Left lobe of liver (tissue), 2 donors: ENCODE data around the gene DGKD. TPM values are rescaled to one million over a fixed set of nuclear protein-coding genes. Genes with fewer than 3 reads are reported as not detected.

Source experiments
- ATAC-seq: fragments of 200-7000 bp; cut with Tn5 transposase; one replicate; pipeline ENCODE4 v1.9.1; 2020; ENCODE audit warnings: mild to moderate bottlenecking, moderate library complexity
- DNase-seq: peaks from one replicate; pipeline ENCODE4 v3.0.0-alpha.2; 2020; ENCODE audit warnings: low spot score
- total RNA-seq: library from RNA; stranded (reverse); gene quantifications from one replicate; pipeline ENCODE4 v1.2.1, GENCODE V29; 2021
- donor health status: DM: no; HTN: no; CAD: no; lungs with moderate emphysema.
- donor health status: DM: no; HTN: yes; CAD: no.

DGKD gene
- total RNA-seq, 1 donor from 2014 or later, result 17.9 TPM

DNA sequence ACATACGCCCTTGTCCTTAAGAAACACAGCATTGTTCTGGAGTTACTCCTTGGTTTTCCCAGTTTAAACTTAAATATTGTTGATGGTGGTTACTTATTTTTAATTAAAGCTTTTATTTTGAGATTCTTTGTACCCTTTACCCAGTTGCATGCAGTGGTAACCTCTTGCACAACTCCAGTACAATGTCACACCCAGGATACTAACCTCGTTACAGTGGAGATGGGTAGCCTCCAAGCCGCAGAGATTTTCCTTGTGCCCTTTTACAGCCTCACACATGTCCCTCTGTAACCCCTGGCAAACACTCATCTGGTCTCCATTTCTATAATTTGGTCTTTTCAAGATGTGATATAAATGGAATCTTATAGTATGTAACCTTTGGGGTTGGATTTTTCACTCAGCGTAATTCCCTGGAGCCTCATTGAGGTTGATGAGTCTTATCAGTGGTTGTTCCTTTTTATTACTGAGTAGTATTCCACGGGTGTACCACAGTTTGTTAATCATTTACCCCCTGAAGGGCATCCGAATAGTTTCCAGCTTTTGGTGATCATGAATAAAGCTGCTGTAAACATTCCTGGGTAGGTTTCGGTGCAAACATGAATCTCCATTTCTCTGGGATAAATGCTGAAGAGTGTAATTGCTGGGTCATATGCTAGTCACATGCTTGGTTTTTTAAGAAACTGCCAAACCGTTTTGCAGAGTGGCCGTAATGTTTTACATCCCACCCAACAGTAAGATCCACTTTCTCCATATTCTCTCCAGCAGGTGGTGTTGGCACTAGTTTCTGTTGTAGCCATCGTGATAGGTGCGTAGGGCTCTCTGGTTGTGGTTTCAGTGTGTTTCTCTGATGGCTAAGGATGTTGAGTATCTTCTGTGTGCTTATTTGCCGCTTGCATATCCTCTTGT, 68.6 kb downstream of the DGKD start:
- DNase-seq (no peak), ATAC-seq (peak; percentile 47)

DNA sequence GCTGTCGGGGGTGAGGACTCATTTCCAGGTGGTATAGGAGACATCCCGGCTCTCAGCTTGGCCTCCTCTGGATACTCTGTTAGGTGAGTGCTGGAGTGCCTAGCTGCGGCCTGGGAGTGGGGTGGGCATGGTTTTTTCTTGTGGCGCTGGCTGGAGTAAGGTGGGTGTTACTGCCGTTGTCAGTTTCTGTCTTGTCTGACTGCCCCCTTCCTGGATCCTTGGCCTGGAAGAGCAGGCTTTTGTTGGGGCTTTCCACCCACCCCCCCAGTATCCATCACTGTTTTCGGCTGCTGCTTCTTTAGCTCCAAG, 69.2 kb downstream of the DGKD start:
- ATAC-seq, result no peak
- DNase-seq, result no peak

GRCh38 chr2:233424154-233424951, 70.1 kb downstream of the DGKD start:
- ATAC-seq, result peak; percentile 44

GRCh38 chr2:233426619-233427342, 72.5 kb downstream of the DGKD start:
- DNase-seq (no peak), ATAC-seq (no peak)

More at GRCh38 chr2:233424154-233424951, 70.1 kb downstream of the DGKD start:
- no peak for DNase-seq

DNA sequence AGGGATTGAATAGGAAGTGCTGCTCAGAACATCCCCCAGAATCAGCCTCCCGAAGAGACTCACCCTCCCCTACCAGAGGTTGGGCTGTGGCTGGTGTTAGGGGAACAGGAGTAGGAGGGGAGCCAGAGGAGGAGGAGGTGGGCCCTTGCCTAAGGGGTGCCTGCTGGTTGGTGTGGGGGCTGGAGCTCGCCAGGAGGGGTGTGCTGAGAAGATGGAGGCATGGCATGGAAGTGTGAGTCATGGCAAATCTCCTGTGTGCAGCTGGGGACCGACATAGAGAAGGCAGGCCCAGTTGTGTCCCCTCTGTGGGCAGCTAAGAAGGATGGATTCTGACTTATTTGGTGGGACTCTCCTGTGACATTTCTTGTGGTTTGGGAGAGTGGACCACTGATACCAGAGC, 73.7 kb downstream of the DGKD start:
- no peak for ATAC-seq
- DNase-seq, result peak; percentile 24

DNA sequence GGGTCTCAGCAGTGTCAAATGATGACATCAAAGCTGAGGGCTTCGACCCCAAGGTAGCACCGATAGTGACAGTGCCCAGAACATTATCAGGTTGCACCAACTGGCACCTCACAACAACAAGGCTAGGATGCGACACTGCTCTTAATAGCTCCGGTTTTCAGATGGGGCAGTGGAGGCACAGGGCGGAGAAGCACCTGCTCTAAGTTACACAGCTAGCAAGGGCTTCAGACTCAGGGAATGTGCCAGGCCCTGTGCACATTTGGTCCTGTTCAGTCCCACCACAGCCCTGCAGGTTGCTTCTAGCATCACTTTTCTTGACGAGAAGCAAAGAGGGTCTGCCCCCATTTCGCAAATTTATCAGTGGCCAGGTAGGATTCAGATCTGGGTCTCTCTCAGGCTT, 74.1 kb downstream of the DGKD start:
- DNase-seq, result peak; percentile 27
- no peak for ATAC-seq

DNA sequence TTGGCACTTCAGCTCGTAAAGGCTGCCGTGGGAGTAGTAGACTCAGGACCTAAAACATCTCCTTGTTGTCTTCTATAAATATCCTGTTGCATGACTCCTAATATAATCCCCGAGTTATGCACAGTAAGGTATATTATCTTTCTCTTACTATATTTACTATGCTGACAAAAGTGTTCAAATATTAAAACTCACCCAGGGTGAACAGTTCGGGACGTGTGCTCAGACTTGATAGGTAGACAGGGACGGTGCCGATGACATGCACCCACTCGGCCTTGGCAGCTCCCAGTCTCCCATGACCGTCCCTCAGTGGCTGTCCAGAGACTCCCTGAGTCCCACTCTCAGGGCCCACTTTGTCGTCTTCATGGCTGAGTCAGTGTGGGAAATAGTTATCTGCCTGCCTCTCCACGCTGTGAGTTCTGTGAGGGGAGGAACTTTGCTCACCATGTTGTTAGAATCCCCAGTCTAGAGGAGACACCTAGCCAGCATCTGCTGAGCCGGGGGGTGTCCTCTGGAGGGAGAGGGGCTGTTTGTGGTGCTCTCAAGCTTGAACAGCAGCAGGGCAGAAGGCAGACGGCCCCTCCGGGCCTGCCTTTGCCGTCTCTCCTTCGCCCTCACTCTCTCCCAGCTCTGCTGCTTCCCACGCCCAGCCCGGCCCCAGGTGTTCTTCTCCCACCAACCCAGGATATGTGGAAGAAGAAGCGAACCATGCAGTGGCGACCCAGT, 75.0 kb downstream of the DGKD start:
- ATAC-seq (no peak), DNase-seq (peak; percentile 41)

DNA sequence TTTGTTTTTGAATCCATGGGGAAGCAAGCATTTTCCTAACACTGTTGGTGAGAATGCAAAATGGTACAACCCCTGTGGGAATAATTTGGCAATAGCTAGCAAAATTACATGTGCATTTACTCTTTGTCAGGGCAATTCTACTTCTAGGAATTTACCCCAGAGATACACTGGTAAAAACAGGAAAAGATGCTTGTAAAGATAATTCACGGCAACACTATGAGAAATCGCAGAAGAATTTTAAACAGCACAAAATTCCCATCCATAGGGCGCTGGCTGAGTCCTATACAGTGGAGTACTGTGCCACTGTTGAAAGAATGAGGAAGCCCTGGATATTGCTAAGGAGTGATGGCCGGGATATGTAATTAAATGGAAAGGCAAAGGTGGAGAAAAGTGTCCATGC, 75.8 kb downstream of the DGKD start:
- no peak for ATAC-seq

GRCh38 chr2:233430651-233431050, 76.4 kb downstream of the DGKD start:
- ATAC-seq, result no peak
- DNase-seq, result no peak

More for the DNA sequence above, 75.8 kb downstream of the DGKD start:
- DNase-seq, result no peak

- ATAC-seq (no peak), DNase-seq (no peak)
These were observed 78.7 kb downstream of the DGKD start for GRCh38 chr2:233433029-233433428.

DNA sequence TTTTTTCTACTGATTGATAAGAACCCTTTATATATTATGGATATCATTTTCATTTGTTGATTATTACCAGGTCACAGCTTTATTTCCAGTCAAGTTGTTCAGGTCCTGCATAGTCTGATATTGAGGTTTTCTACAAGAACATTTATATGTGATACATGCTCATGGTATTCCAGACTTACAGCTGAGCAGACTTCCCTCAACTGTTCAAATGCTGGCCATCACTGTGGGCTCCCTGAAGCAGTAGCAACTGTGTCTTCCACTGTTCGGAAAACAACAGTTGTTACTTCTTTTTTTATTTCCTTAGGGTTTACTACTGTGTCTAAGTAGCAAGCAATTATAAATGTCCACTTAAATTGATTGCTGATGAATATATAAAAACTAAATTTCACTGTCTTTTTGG, 79.5 kb downstream of the DGKD start:
- DNase-seq (no peak), ATAC-seq (no peak)

DNA sequence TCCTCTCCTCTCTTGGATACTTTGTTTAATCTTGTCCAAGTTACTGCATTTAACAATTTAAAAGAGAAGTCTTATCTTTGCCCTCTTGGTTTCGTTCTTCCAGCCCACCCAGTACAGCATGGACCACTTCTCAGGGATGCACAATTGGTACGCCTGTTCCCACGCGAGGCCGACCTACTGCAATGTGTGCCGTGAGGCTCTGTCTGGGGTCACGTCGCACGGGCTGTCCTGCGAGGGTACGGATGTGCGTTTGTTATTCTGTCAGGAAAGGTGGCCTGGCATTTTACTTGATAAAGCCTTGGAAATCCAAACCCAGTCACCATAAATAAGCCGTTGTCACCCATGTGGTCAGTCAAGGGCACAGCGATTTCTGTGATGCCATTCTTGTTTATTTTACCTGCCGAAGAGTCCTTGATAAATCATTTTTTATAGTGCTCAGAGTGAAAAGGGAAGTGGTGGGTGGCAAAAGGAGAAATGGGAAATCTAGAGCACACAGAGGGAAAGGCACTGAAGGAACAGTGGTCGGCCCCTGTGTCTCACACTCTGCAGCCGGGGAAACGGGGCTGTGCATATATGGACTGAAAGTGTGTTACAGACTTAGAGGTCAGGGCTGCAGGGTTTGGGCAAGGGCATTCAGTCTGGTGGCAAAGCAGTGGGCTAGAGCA, 80.5 kb downstream of the DGKD start:
- no peak for ATAC-seq
- DNase-seq, result peak; percentile 34

DNA sequence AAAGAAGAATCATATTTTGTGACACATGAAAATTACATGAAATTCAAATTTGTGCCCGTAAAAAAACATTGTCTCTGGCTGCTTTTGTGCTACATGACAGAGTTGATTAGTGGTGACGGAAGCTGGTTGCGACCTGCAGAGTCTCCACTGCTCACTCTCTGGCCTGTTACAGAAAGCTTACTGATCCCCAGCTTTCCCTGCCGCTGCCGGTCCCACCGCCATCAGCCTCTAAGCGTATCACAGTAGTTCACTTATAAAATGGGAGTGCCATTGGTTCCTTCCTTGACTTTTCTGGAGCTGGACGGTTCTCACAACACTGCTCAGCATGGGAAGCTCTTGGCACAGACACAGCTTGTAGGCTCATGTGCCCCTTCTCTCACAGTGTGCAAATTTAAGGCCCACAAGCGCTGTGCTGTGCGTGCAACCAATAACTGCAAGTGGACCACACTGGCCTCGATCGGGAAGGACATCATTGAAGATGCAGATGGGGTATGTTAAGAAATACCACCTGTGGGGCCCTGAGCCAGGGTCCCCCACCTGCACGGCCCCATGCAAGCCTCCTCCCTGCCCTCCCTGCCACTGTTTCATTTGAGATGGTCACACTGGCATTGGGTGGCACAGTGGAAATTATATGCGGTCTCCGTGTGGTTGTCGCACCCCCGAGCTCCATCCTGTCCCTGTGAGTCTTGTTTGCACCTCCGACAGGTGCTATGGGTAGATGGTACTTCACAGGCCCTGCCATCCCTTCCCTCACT, 81.3 kb downstream of the DGKD start:
- ATAC-seq (no peak), DNase-seq (peak; percentile 36)

GRCh38 chr2:233436191-233436581, 81.9 kb downstream of the DGKD start:
- ATAC-seq (no peak), DNase-seq (peak; percentile 39)

GRCh38 chr2:233436691-233437438, 82.6 kb downstream of the DGKD start:
- no peak for ATAC-seq
- peak; percentile 40 for DNase-seq

GRCh38 chr2:233437439-233437955, 83.2 kb downstream of the DGKD start:
- ATAC-seq (no peak), DNase-seq (no peak)

DNA sequence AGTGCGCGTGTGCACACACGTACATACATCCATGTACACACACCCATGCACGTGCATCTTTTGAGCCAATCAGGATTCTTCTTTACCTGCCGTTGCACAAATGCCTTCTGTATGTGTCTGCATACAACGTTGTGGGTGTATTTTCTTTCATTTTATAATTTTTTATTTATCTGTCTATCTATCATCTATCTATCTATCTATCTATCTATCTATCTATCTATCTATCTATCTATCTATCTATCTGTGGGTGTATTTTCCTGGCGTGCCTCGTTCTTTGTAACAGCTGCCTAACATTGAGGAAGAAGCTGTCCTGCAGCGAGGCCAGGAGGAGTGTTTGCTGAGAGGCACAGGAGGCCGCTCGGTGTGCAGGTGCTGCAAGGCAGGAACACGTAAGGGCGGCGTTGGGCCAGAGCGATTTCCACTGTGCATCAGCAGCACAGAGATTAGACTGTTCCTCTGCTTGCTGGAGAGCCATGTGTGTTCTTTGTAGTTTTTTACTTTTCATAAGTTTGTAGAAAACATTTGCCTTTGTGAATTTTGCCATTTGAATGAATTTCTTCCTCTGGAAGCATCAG, 84.4 kb downstream of the DGKD start:
- ATAC-seq (no peak), DNase-seq (no peak)

DNA sequence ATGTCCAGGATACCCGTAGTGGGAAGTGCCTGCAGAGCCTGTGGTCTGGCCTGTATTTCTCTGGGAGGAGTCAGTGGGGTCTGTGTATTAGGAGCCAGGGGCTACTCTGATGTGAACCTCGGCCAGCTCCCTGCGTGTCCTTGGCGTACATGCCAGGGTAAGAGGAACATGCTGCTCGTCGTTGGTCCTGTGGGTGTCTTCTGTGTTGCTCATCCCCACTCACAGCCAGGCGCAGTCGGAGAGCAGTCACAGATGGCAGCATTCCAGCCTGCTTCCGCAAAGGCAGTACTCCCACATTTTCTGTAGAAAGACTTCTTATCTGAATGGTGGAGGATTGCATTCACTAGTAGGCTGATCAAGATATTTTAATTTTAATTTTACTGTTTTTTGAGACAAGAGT, 84.9 kb downstream of the DGKD start:
- ATAC-seq (no peak), DNase-seq (no peak)
